Pancreas (tissue), 10 donors: ENCODE results near the gene SPATA31C2. TPM values are rescaled to one million over a fixed set of nuclear protein-coding genes. Genes with fewer than 3 reads are reported as not detected.

Source experiments
- ATAC-seq, 4 donors: fragments of 200-7000 bp; cut with Tn5 transposase; one replicate each; pipeline versions ENCODE4 v1.8.0 to v1.9.1; 2020; ENCODE audit warnings: mild to moderate bottlenecking in 4 of 4, moderate library complexity in 4 of 4
- DNase-seq, 6 donors: peaks; one replicate each; pipeline ENCODE4 v3.0.0-alpha.2; 2020
- FAIRE-seq: peaks from 2 replicates; lab custom pipeline; 2012; peaks lifted over from hg19 to GRCh38; lab: Jason Lieb, UNC
- H3K27ac ChIP-seq, 4 donors: fragments of 200-600 bp; sonication (generic); 1 replicate in 3 of 4; 2 replicates in 1 of 4; pipeline versions ENCODE4 v1.5.0 to v1.8.0; 2020
- H3K27me3 ChIP-seq, 4 donors: fragments of 200-600 bp; one replicate each; pipeline ENCODE4 v1.8.0; 2021
- H3K36me3 ChIP-seq, 3 donors: fragments of 200-600 bp; sonication (generic) in 1 of 3; one replicate each; pipeline versions ENCODE4 v1.5.0 to v1.8.0; 2020 to 2021
- H3K4me1 ChIP-seq, 3 donors: fragments of 200-600 bp; one replicate each; pipeline ENCODE4 v1.8.0; 2021
- H3K4me3 ChIP-seq, 4 donors: fragments of 200-600 bp; sonication (generic) in 2 of 4; one replicate each; pipeline versions ENCODE4 v1.5.0 to v1.8.0; 2020 to 2021
- H3K9me3 ChIP-seq, 4 donors: fragments of 200-600 bp; one replicate each; pipeline ENCODE4 v1.8.0; 2021
- CTCF ChIP-seq, 4 donors: fragments of 200-600 bp; sonication (generic) in 3 of 4; IDR thresholded peaks; one replicate each; pipeline versions ENCODE4 v1.5.0 to v1.8.0; 2021; ENCODE audit warnings: antibody characterized with exemption in 4 of 4
- WGBS, 2 donors: extraction: QIAGEN DNeasy Blood & Tissue Kit; methylation state at CpG; one replicate each; pipeline ENCODE4 v1.1.7; 2013; 5-methylcytosine and 5-hydroxymethylcytosine counted together
- intact Hi-C, 3 donors: fragments of 100-400 bp; cut with DNase I; formaldehyde crosslinking; loops; one replicate each; pipeline versions ENCODE4 v1.11.1 to v1.14.2; 2022
- polyA plus RNA-seq, 2 donors: library from polyadenylated mRNA; stranded (reverse); fragments of 200-250 nt; gene quantifications; one replicate each; pipeline ENCODE4 v1.2.3, GENCODE V29; 2013
- total RNA-seq, 6 donors: library from RNA; stranded (reverse); fragmentation: NEBNext Ultra II Directional in 4 of 6; extraction: Animal tissue kit (Norgen Biotek cat#: 25700) in 4 of 6; gene quantifications; one replicate each; pipeline versions ENCODE4 v1.2.1 to v1.2.4, GENCODE V29; 2021 to 2023
- donor health status: healthy with polysubstance abuse.
- donor health status: DM: no; HTN: no; CAD: no; lungs with moderate emphysema.
- donor health status: DM: no; HTN: no; CAD: no.
- donor health status: control.
- donor health status: control.
- donor health status: Bipolar disorder and iron deficiency.
- donor health status: DM: yes; HTN: yes; CAD: no.
- donor health status: DM: no; HTN: no; CAD: no.
- donor health status: DM: no; HTN: no; CAD: no.
- donor health status: DM: yes; HTN: yes; CAD: no.

SPATA31C2 gene
- total and polyA plus RNA-seq, 8 donors = not detected

GRCh38 chr9:88106492-88106891 lies 31.8 kb downstream of the SPATA31C2 start:
- DNase-seq = peak in 2 of 6 donors; percentile 29 to 37
- intact Hi-C loops = loop anchor here in 2 of 3 donors (10.0 kb wide), 1 partner anchor 468 kb away; no protein-coding TSS in a partner anchor

GRCh38 chr9:88092797-88093331 lies 45.4 kb downstream of the SPATA31C2 start:
- FAIRE-seq (no peak), DNase-seq (no peak), ATAC-seq (peak in 3 of 4 donors; percentile 26 to 32 (median 32))
- WGBS, 2 donors = 78 to 80% methylated on average over 10 of the region's 10 CpGs
- H3K36me3 ChIP-seq = no peaks in the 10 kb centered on the region
- no peak overlapping the region for H3K4me3 ChIP-seq
- H3K27me3 ChIP-seq = no peaks in the 10 kb centered on the region
- no peak for TF ChIP-seq CTCF (IDR thresholded peaks at IDR 0.05)
- intact Hi-C loops = no loop called here
- H3K4me1 ChIP-seq = peaks cover 0 to 10% (median 6%) of the 10 kb centered on the region in 3 donors
- no peak overlapping the region for H3K27ac ChIP-seq
- H3K9me3 ChIP-seq = no peaks in the 10 kb centered on the region

More at GRCh38 chr9:88106492-88106891, 31.8 kb downstream of the SPATA31C2 start:
- peak in 3 of 4 donors; percentile 27 to 45 (median 42) for TF ChIP-seq CTCF (IDR thresholded peaks at IDR 0.05)
- H3K4me3 ChIP-seq = no peak overlapping the region
- peak; percentile 13 for FAIRE-seq
- H3K9me3 ChIP-seq = no peaks in the 10 kb centered on the region
- WGBS, 2 donors = 10 to 14% methylated on average over 4 of the region's 4 CpGs
- ATAC-seq = peak; percentile 82 to 96 (median 90)
- no peaks in the 10 kb centered on the region for H3K36me3 ChIP-seq
- H3K4me1 ChIP-seq = no peaks in the 10 kb centered on the region
- no peak overlapping the region for H3K27ac ChIP-seq
- H3K27me3 ChIP-seq = no peaks in the 10 kb centered on the region

DNA sequence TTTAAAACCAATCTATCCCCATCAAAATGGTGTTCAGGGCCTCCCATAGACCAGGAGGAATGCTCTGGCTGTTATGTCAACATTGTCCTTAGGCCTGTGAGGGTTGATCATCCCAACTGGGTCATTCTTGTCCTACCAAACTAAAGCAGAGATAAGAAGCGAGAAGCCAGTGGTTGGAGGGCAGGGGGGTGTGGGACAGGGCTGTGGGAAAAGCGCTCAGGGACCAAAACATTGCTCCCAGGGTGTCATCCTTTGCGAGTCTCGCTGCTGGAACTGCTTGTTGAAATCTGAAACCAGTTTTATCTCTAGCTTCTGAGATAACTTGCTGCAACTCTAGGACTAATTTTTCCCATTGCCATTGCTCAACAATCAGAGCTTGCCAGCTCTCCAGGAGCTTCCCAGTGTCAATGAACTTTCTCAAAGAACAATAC lies 48.1 kb downstream of the SPATA31C2 start:
- intact Hi-C loops = no loop called here
- peak; percentile 85 to 88 (median 88) for ATAC-seq
- Histone ChIP-seq H3K4me1 (peaks cover 0 to 10% (median 6%) of the 10 kb centered on the region in 3 donors), H3K27me3 (no peaks in the 10 kb centered on the region), H3K27ac (peak overlapping the region in 1 of 4 donors; percentile 12), H3K4me3 (no peak overlapping the region), H3K9me3 (no peaks in the 10 kb centered on the region), H3K36me3 (no peaks in the 10 kb centered on the region)
- DNase-seq = peak in 2 of 6 donors; percentile 9 to 37
- TF ChIP-seq CTCF (IDR thresholded peaks at IDR 0.05) = no peak
- no peak for FAIRE-seq
- 16 to 20% methylated on average over 4 of the region's 4 CpGs for WGBS, 2 donors

DNA sequence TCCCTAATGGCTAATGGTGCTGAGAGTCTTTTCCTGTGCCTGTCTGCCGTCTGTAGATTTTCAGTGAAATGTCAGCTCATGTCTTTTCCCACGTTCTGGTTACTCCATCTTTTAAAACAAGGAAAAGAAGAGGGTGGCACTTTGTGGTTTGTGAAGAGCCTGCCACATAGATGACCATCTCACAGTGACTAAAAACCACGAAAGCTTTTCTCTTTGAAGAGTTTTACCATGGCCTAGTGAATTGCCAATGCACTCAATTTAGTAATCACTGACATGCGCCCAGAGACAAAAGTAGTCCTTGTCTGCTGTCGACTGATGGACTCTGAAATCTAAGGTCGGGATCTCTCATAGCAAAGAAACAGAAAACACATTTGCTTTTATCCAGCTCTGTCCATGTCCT lies 50.4 kb downstream of the SPATA31C2 start:
- WGBS, 2 donors = 83 to 87% methylated on average over 6 of the region's 6 CpGs
- FAIRE-seq (no peak), ATAC-seq (no peak)

More for the DNA sequence above, 50.4 kb downstream of the SPATA31C2 start:
- H3K9me3 ChIP-seq = no peaks in the 10 kb centered on the region
- H3K4me3 ChIP-seq = no peak overlapping the region
- TF ChIP-seq CTCF (IDR thresholded peaks at IDR 0.05) = no peak
- no peak overlapping the region for H3K27ac ChIP-seq
- intact Hi-C loops = no loop called here
- peaks cover 0 to 10% (median 6%) of the 10 kb centered on the region in 3 donors for H3K4me1 ChIP-seq
- H3K27me3 ChIP-seq = no peaks in the 10 kb centered on the region
- DNase-seq = no peak
- no peaks in the 10 kb centered on the region for H3K36me3 ChIP-seq
